Activated CD8-positive, alpha-beta memory T cell treated with anti-CD3 and anti-CD28 coated beads, Interleukin-2, amount 50 U/mL, for 4 hours (primary cell): Measurements from ENCODE around the gene FAM117B.

Source experiments
- DNase-seq: peaks from one replicate; pipeline ENCODE4 v3.0.0-alpha.2; 2020

Gene FAM117B

DNA sequence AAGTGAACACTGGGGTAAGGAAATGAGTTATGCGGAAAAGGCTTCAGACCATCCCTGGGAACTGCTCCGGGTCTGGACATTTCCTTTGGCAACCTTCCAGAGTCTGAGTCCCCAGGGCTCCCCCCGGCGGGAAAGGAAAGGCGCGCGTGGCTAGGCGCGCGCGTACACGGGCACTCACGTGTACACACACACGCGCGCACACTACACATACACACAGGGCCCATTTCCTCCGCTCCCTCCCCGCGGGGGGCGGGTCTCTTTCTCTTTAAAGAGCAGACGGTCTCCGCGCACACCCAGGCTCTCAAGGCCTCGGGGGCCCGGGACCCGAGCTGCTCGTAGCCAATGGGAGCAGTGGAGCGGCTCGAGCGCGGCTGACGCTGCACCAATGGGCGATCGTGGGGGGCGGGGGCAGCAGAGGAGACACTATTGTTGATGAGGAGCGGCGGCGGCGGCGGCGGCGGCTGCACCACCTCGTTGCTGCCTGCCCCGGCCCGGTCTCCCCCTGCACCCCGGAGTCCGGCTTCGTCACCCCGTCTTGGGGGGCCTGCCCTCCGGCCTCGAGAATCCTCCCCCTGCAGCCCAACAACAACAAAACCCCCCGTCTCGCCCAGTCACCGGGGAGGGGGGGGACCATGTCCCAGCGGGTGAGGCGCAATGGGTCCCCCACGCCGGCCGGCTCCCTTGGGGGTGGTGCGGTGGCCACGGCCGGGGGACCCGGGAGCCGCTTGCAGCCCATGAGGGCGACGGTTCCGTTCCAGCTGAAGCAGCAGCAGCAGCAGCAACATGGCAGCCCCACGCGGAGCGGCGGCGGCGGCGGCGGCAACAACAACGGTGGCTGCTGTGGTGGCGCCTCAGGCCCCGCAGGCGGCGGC is at the start of gene FAM117B:
FAM117B (plus strand) TSS at position 414 of the 872 bp plus-strand sequence; CDS start at position 633, 219 bp downstream.
- peak; percentile 99 for DNase-seq

- DNase-seq, result peak; percentile 65
Measured at GRCh38 chr2:202588647-202589581, 45.9 kb upstream of the FAM117B start.

DNA sequence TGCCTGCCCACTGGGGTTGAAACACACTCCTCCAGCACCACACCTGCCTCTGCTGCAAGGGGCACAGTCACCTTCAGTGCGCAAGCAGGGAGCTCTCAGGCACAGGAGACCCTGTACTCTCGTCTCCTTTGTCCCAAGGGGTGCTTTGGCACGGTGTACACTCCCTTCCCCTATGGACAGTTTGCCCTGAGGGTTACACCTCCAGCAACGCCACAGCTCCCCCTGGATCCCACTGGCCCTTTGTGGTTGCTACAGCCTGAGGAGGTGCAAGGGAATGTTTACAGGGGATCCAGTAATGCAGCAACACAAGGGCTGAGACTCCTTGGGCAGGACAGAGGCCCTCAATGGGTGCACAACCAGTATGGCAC is 45.2 kb upstream of the FAM117B start:
- no peak for DNase-seq

DNA sequence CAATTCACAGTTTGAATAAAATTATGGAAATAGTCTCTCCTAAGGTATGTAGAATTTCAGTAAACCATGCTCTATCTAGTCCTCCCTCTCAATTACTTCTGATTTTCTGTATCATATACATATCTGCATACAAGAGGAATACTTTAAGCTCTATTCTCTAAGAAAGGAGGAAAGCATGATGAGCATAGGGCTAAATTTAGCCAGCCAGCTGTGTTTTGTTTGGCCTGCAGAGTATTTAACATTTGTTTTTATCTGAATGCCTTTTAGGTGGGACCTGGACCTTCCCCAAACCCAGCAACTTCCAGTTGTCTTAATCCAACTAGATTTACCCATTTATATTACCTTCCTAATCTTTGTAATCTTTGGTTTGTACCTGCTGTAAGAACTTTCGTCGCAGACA is 42.2 kb upstream of the FAM117B start:
- DNase-seq, result no peak

- DNase-seq, result no peak
Measured at GRCh38 chr2:202599105-202599504, 35.7 kb upstream of the FAM117B start.

DNA sequence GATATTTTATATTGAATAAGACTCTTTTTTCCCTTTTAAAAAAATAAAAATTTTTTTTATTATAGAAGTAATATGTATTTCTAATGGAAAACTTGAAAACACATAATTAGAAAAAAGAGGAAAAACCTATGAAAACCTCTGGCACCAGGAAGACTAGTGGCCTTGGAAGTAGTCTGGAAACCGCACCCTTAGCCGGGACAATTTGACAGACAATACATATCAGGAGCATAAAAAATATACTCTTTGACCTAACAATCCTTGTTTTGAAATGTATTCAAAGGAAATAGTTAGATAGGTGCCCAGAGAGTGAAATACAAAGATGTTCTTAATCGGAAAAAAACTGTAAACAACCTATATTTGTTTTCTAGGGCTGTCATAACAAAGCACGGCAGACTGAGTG is 34.9 kb upstream of the FAM117B start:
- no peak for DNase-seq

- no peak for DNase-seq
Measured at GRCh38 chr2:202604699-202605098, 30.1 kb upstream of the FAM117B start.

DNA sequence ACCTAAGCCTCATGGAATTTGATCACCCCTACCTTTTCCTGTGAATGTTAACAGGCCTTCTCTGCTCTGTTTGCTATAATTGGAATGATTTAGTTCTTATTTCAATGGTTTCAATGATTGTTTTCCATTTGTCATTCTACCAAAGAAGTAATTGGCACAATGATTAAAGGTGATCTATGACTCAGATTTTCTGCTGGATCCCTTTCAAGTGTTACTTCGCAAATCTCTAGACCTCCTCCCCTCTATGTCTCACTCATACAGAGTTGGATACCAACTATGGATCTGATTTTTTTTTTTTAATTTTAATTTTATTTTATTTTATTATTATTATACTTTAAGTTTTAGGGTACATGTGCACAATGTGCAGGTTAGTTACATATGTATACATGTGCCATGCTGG is 29.6 kb upstream of the FAM117B start:
- DNase-seq, result no peak

GRCh38 chr2:202608142-202608852 is 26.5 kb upstream of the FAM117B start:
- DNase-seq, result no peak

- no peak for DNase-seq
Measured at GRCh38 chr2:202609381-202610145, 25.2 kb upstream of the FAM117B start.

DNA sequence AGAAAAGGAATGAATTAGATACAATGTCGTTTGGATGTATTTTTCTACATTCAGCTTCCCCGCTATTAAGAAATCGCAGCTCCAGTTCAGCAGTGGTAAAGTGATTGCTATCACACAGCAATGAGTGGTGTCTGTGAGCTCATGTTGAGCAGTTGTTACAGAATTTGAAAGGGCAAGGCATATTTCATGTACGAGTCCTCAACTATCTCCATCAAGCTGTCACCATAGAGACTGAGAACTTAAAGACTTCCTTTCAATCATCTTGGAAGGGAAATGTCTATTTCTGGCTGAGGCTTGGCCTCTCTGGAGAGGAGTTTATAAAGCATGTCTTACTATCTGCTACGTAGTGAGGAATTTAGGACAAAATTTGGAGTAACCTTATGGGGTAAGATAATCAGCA is 24.4 kb upstream of the FAM117B start:
- no peak for DNase-seq

- no peak for DNase-seq
Measured at GRCh38 chr2:202612145-202612544, 22.6 kb upstream of the FAM117B start.

DNA sequence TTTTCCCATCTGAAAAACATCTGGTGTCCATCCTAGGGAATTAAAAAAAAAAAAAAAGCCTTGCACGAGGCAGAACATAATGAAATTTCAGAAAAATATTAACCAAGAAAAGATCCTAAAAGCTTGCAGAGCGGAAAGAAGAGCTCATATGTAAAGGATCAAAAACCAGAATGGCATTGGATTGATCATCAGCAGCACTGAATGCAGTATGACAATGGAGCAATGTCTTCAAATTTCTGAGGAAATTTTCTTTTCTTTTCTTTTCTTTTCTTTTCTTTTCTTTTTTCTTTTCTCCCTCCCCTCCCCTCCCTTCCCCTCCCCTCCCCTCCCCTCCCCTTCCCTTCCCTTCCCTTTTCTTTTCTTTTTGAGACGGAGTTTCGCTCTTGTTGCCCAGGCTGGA is 21.3 kb upstream of the FAM117B start:
- DNase-seq, result no peak

- DNase-seq, result no peak
Measured at GRCh38 chr2:202624133-202624532, 10.6 kb upstream of the FAM117B start.

DNA sequence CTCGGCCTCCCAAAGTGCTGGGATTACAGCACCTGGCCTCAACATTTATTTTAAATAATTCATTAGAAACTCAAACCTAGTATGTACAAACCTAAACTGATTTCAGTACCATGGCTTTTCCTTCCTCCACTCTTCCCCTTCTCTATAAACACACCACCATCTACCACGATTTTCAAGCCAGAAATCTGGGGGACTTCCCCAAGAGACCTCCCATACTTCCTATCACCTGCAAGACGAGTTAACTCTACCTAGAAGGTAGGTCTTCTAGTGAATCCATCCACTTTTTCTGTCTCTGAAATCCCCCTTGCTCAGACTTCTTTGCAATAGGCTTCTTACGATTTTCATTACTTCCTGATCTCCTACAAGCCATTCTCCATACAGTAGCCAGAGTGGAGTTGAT is 7.7 kb upstream of the FAM117B start:
- DNase-seq, result no peak

GRCh38 chr2:202628646-202629198 is 6.0 kb upstream of the FAM117B start:
- DNase-seq, result no peak

GRCh38 chr2:202632682-202633290 is 2.0 kb upstream of the FAM117B start:
- no peak for DNase-seq

DNA sequence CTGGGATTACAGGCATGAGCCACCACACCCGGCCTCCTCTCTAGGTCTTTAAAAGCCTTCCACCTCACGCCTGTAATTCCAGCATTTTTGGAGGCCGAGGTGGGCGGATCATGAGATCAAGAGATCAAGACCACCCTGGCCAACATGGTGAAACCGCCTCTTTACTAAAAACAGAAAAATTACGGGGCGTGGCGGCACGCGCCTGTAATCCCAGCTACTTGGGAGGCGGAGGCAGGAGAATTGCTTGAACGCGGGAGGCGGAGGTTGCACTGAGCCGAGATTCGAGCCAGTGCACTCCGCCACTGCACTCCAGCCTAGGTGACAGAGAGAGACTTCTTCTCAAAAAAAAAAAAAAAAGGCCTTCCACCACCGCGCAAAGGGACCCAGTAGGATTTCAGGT is 1.3 kb upstream of the FAM117B start:
- no peak for DNase-seq

- peak; percentile 87 for DNase-seq
Measured at GRCh38 chr2:202635428-202636212, 851 bp downstream of the FAM117B start.

- no peak for DNase-seq
Measured at GRCh38 chr2:202636213-202636513, 1.4 kb downstream of the FAM117B start.

GRCh38 chr2:202638721-202639120 is 4.0 kb downstream of the FAM117B start:
- DNase-seq, result no peak
